GM12878 (cell line): ENCODE data around the gene DDX20. TPM values are rescaled to one million over a fixed set of nuclear protein-coding genes. Genes with fewer than 3 reads are reported as not detected.
A peak's percentile ranks its signal among the peaks of the same experiment; 100 is the strongest.

Source experiments
- BHLHE40 ChIP-seq, 2 experiments: fragments of 450-650 bp in 1 of 2; IDR thresholded peaks; 2 replicates each; pipeline ENCODE4 v1.6.1; 2011 to 2017; ENCODE audit warnings: low read depth in 2 of 2, borderline replicate concordance in 1 of 2, improper control_type of control experiment in 1 of 2, low read length in 1 of 2, mild to moderate bottlenecking in 1 of 2
- ESRRA ChIP-seq: IDR thresholded peaks from 2 replicates; pipeline ENCODE4 v1.6.1; 2012; ENCODE audit warnings: mild to moderate bottlenecking, low read length, improper control_type of control experiment
- GABPA ChIP-seq: IDR thresholded peaks from 2 replicates; pipeline ENCODE4 v1.6.1; 2014; ENCODE audit warnings: antibody characterized with exemption, low read depth, mild to moderate bottlenecking, inconsistent platforms
- HCFC1 ChIP-seq: fragments of 150-350 bp; IDR thresholded peaks from 2 replicates; pipeline ENCODE4 v1.6.1; 2014; ENCODE audit warnings: low read length
- HDGF ChIP-seq: fragments of 450-650 bp; IDR thresholded peaks from 2 replicates; pipeline ENCODE4 v1.6.1; 2016; ENCODE audit warnings: antibody characterized with exemption
- JUNB ChIP-seq: IDR thresholded peaks from 2 replicates; pipeline ENCODE4 v1.6.1; 2016; ENCODE audit warnings: antibody characterized with exemption, mild to moderate bottlenecking
- JUND ChIP-seq: IDR thresholded peaks from 2 replicates; pipeline ENCODE4 v1.6.1; 2012; ENCODE audit warnings: low read depth, mild to moderate bottlenecking, low read length, improper control_type of control experiment, moderate library complexity
- MEF2B ChIP-seq: fragments of 450-650 bp; IDR thresholded peaks from 2 replicates; pipeline ENCODE4 v1.6.1; 2018; ENCODE audit warnings: mild to moderate bottlenecking, moderate library complexity; ENCODE audit not compliant: partially characterized antibody, poor library complexity, severe bottlenecking
- NFIC ChIP-seq: IDR thresholded peaks from 2 replicates; pipeline ENCODE4 v1.6.1; 2012; ENCODE audit warnings: low read depth, mild to moderate bottlenecking, inconsistent platforms, low read length, moderate library complexity
- PML ChIP-seq: IDR thresholded peaks from 2 replicates; pipeline ENCODE4 v1.6.1; 2012; ENCODE audit warnings: low read length, inconsistent platforms
- POLR2AphosphoS5 ChIP-seq: IDR thresholded peaks from 2 replicates; pipeline ENCODE4 v1.6.1; 2011; ENCODE audit warnings: mild to moderate bottlenecking, low read length, inconsistent platforms
- RELB ChIP-seq: fragments of 450-650 bp; IDR thresholded peaks from 2 replicates; pipeline ENCODE4 v1.6.1; 2017; ENCODE audit warnings: low read depth, mild to moderate bottlenecking, moderate library complexity
- SPI1 ChIP-seq: IDR thresholded peaks from 2 replicates; pipeline ENCODE4 v1.6.1; 2011; ENCODE audit warnings: low read depth, mild to moderate bottlenecking, low read length, moderate library complexity, borderline replicate concordance; ENCODE audit not compliant: insufficient read depth
- SUZ12 ChIP-seq: fragments of 200-600 bp; sonication (generic); IDR thresholded peaks from one replicate; pipeline ENCODE4 v1.6.1; 2018; ENCODE audit warnings: antibody characterized with exemption, mild to moderate bottlenecking; ENCODE audit not compliant: unreplicated experiment
- WRNIP1 ChIP-seq: IDR thresholded peaks from 2 replicates; pipeline ENCODE4 v1.6.1; 2011; ENCODE audit warnings: low read depth, low read length, improper control_type of control experiment, borderline replicate concordance
- ZNF592 ChIP-seq: fragments of 450-650 bp; IDR thresholded peaks from 2 replicates; pipeline ENCODE4 v1.6.1; 2017; ENCODE audit warnings: mild to moderate bottlenecking, moderate library complexity
- ZNF687 ChIP-seq: fragments of 450-650 bp; IDR thresholded peaks from 2 replicates; pipeline ENCODE4 v1.6.1; 2017; ENCODE audit warnings: mild to moderate bottlenecking, moderate library complexity
- polyA plus RNA-seq, 11 experiments: library from polyadenylated mRNA; depleted of rRNA in 4 of 11; unstranded in 6 of 11; stranded (reverse) in 5 of 11; fragments of >200 nt; fragmentation: Nextera tagmentation in 4 of 11; fragmentation: Illumina TruSeq in 1 of 11; extraction: Ambion mirVana in 4 of 11; extraction: Trizol in 1 of 11; gene quantifications; 1 replicate in 1 of 11; 2 replicates in 10 of 11; pipeline versions ENCODE4 v1.2.1 to v1.2.3, GENCODE V29; 2011 to 2016; ENCODE audit warnings: inconsistent platforms in 2 of 11, missing spikeins in 2 of 11, low read depth in 1 of 11
- total RNA-seq, 4 experiments: library from RNA; depleted of rRNA in 3 of 4; stranded (reverse); fragments of >200 nt in 3 of 4; fragmentation: Illumina TruSeq in 1 of 4; extraction: Trizol in 1 of 4; gene quantifications; 2 replicates each; pipeline versions ENCODE4 v1.2.1 to v1.2.3, GENCODE V29; 2013 to 2021

Gene DDX20
- total and polyA plus RNA-seq, 10 of the 15 experiments (the other 5 are each of a cell fraction or from before 2014, with no cell fraction given) = 7.2 to 30.6 (median 25.1) TPM

- peak; percentile 11 for TF ChIP-seq MEF2B
- peak; percentile 44; the same call in 1 of the 2 replicates for TF ChIP-seq NFIC
- TF ChIP-seq ESRRA = peak; percentile 79
- no peak for TF ChIP-seq SUZ12
- no peak for TF ChIP-seq WRNIP1
- 0 out of 2 replicates have a peak, but pooled peaks have one; percentile 28 for TF ChIP-seq JUND
- TF ChIP-seq SPI1 = 0 out of 2 replicates have a peak, but pooled peaks have one; percentile 31
- TF ChIP-seq PML = peak; percentile 39; the same call in 1 of the 2 replicates
- peak; percentile 58 for TF ChIP-seq HCFC1
- peak; percentile 97 for TF ChIP-seq POLR2AphosphoS5
- TF ChIP-seq RELB = peak; percentile 98
- peak; percentile 95 to 99 for TF ChIP-seq BHLHE40 (IDR thresholded peaks at IDR 0.05; ENCODE audit: borderline replicate concordance in 1 of 2, low read depth in 2 of 2, low read length in 1 of 2)
- peak; percentile 60; the same call in 1 of the 2 replicates for TF ChIP-seq HDGF
- peak; percentile 56 for TF ChIP-seq ZNF687
- peak; percentile 88 for TF ChIP-seq ZNF592
- TF ChIP-seq JUNB = no peak
- peak; percentile 73; the same call in 1 of the 2 replicates for TF ChIP-seq GABPA
These were observed at the start of gene DDX20 (continued) for GRCh38 chr1:111755331-111756123.
